ENCODE results near the gene C3orf33.

DNA sequence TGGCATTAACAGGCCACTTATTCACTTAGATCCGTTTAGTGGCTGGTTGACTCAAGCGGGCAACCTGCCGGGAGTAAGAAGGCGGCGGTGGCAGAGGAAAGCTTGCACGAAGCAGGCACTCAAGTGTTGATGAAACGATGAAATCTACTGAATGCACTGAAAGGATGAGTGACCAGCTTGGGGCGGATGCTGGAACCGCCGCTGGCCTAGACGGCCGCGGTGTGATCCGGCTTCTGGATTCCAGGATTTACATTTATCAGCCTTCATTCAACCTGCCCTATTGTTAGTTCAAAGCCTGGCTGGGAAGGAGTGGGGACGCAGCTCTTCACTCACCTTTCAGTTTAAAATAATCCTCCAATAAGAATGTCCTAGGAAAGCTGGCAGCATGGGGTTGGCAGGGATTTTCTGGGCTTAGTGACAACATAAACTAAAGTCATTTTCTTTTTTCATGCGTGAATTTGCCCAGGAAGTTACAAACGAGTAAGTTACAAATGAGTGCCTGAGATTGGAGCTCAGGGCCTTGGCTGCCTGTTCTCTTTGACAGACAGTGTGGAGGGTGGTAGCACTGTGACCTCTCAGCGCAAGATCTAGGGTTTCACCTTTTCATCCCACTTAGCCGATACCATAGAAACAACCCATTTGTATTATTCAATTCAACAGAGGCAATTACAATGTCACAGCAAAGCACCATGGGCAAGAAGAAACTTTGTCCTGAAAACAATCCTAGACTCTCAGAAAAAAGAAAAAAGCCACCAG is 60.1 kb downstream of the C3orf33 start:
- no peak for TF ChIP-seq RAD21 (conservative IDR thresholded peaks at IDR 0.05 in 1 of 2, IDR thresholded peaks at IDR 0.05 in 1 of 2)
- TF ChIP-seq, protein P1, sequence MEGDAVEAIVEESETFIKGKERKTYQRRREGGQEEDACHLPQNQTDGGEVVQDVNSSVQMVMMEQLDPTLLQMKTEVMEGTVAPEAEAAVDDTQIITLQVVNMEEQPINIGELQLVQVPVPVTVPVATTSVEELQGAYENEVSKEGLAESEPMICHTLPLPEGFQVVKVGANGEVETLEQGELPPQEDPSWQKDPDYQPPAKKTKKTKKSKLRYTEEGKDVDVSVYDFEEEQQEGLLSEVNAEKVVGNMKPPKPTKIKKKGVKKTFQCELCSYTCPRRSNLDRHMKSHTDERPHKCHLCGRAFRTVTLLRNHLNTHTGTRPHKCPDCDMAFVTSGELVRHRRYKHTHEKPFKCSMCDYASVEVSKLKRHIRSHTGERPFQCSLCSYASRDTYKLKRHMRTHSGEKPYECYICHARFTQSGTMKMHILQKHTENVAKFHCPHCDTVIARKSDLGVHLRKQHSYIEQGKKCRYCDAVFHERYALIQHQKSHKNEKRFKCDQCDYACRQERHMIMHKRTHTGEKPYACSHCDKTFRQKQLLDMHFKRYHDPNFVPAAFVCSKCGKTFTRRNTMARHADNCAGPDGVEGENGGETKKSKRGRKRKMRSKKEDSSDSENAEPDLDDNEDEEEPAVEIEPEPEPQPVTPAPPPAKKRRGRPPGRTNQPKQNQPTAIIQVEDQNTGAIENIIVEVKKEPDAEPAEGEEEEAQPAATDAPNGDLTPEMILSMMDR (IDR thresholded peaks at IDR 0.05): no peak

All from A549 (cell line).